Dendritic cell treated with granulocyte-macrophage colony-stimulating factor and Interleukin-4, amounts not matched to agents 40 ng/mL and 50 ng/mL, for 4 days (primary cell): ENCODE measurements around the gene RIMBP2.
"Not testable (repeated sequence)": the region's sequence is repeated elsewhere in the genome, so short reads cannot be mapped to it uniquely, and the experiment has no call there.

Experiments
- H3K27ac Mint-ChIP-seq: one replicate; pipeline ENCODE4 v1.8.0; 2022; ENCODE audit warnings: mild to moderate bottlenecking, mixed read lengths
- H3K27me3 Mint-ChIP-seq: one replicate; pipeline ENCODE4 v1.8.0; 2022; ENCODE audit warnings: mild to moderate bottlenecking, mixed read lengths
- H3K36me3 Mint-ChIP-seq: one replicate; pipeline ENCODE4 v1.8.0; 2022; ENCODE audit warnings: low read depth, mixed read lengths
- H3K4me1 Mint-ChIP-seq: one replicate; pipeline ENCODE4 v1.8.0; 2022; ENCODE audit warnings: low read depth, mixed read lengths
- H3K4me3 Mint-ChIP-seq: one replicate; pipeline ENCODE4 v1.8.0; 2022; ENCODE audit warnings: mild to moderate bottlenecking, moderate library complexity, mixed read lengths
- H3K9me3 Mint-ChIP-seq: one replicate; pipeline ENCODE4 v1.8.0; 2022; ENCODE audit warnings: mixed read lengths
- intact Hi-C: fragments of 100-400 bp; cut with micrococcal nuclease; formaldehyde crosslinking; loops from one replicate; pipeline ENCODE4 v1.15.0; 2022

Gene RIMBP2

GRCh38 chr12:130655010-130655409, 61.1 kb downstream of the RIMBP2 start:
- Mint-ChIP-seq H3K27me3 (no peaks in the 10 kb centered on the region), H3K9me3 (no peaks in the 10 kb centered on the region), H3K4me3 (no peak overlapping the region), H3K36me3 (no peaks in the 10 kb centered on the region), H3K4me1 (no peaks in the 10 kb centered on the region), H3K27ac (no peak overlapping the region)
- intact Hi-C loops = no loop called here

GRCh38 chr12:130651188-130651959, 64.7 kb downstream of the RIMBP2 start:
- no peaks in the 10 kb centered on the region for H3K27me3 Mint-ChIP-seq
- H3K27ac Mint-ChIP-seq = no peak overlapping the region
- H3K9me3 Mint-ChIP-seq = no peaks in the 10 kb centered on the region
- intact Hi-C loops = no loop called here
- no peaks in the 10 kb centered on the region for H3K36me3 Mint-ChIP-seq
- no peak overlapping the region for H3K4me3 Mint-ChIP-seq
- no peaks in the 10 kb centered on the region for H3K4me1 Mint-ChIP-seq

GRCh38 chr12:130650131-130650530, 66.0 kb downstream of the RIMBP2 start:
- Mint-ChIP-seq H3K36me3 (no peaks in the 10 kb centered on the region), H3K27ac (no peak overlapping the region), H3K9me3 (no peaks in the 10 kb centered on the region), H3K27me3 (no peaks in the 10 kb centered on the region), H3K4me1 (no peaks in the 10 kb centered on the region), H3K4me3 (no peak overlapping the region)
- intact Hi-C loops = no loop called here

GRCh38 chr12:130649101-130650045, 66.7 kb downstream of the RIMBP2 start:
- no peak overlapping the region for H3K4me3 Mint-ChIP-seq
- no peaks in the 10 kb centered on the region for H3K36me3 Mint-ChIP-seq
- H3K4me1 Mint-ChIP-seq = no peaks in the 10 kb centered on the region
- intact Hi-C loops = no loop called here
- H3K27me3 Mint-ChIP-seq = no peaks in the 10 kb centered on the region
- H3K9me3 Mint-ChIP-seq = no peaks in the 10 kb centered on the region
- H3K27ac Mint-ChIP-seq = no peak overlapping the region

- no peaks in the 10 kb centered on the region for H3K4me1 Mint-ChIP-seq
- H3K4me3 Mint-ChIP-seq = no peak overlapping the region
- no peak overlapping the region for H3K27ac Mint-ChIP-seq
- no peaks in the 10 kb centered on the region for H3K9me3 Mint-ChIP-seq
- no peaks in the 10 kb centered on the region for H3K36me3 Mint-ChIP-seq
- no peaks in the 10 kb centered on the region for H3K27me3 Mint-ChIP-seq
- intact Hi-C loops = no loop called here
Measured at GRCh38 chr12:130647814-130648213, 68.3 kb downstream of the RIMBP2 start.

- no peak overlapping the region for H3K27ac Mint-ChIP-seq
- no peak overlapping the region for H3K4me3 Mint-ChIP-seq
- no peaks in the 10 kb centered on the region for H3K4me1 Mint-ChIP-seq
- no peaks in the 10 kb centered on the region for H3K27me3 Mint-ChIP-seq
- no peaks in the 10 kb centered on the region for H3K36me3 Mint-ChIP-seq
- H3K9me3 Mint-ChIP-seq = no peaks in the 10 kb centered on the region
- intact Hi-C loops = no loop called here
Measured at GRCh38 chr12:130646716-130647370, 69.3 kb downstream of the RIMBP2 start.

- intact Hi-C loops = not testable (repeated sequence)
Measured at GRCh38 chr12:130646191-130646590, 69.9 kb downstream of the RIMBP2 start.

GRCh38 chr12:130645751-130646150, 70.3 kb downstream of the RIMBP2 start:
- intact Hi-C loops = no loop called here
- Mint-ChIP-seq H3K36me3 (no peaks in the 10 kb centered on the region), H3K4me3 (no peak overlapping the region)

More at GRCh38 chr12:130646191-130646590, 69.9 kb downstream of the RIMBP2 start:
- not testable (repeated sequence) for H3K9me3 Mint-ChIP-seq, H3K4me1 Mint-ChIP-seq, H3K27ac Mint-ChIP-seq, H3K27me3 Mint-ChIP-seq, H3K4me3 Mint-ChIP-seq, H3K36me3 Mint-ChIP-seq

GRCh38 chr12:130644566-130644965, 71.5 kb downstream of the RIMBP2 start:
- Mint-ChIP-seq H3K36me3 (no peaks in the 10 kb centered on the region), H3K4me3 (no peak overlapping the region), H3K4me1 (no peaks in the 10 kb centered on the region), H3K9me3 (no peaks in the 10 kb centered on the region), H3K27me3 (no peaks in the 10 kb centered on the region), H3K27ac (no peak overlapping the region)
- intact Hi-C loops = no loop called here

More at GRCh38 chr12:130645751-130646150, 70.3 kb downstream of the RIMBP2 start:
- no peaks in the 10 kb centered on the region for H3K9me3 Mint-ChIP-seq
- H3K4me1 Mint-ChIP-seq = no peaks in the 10 kb centered on the region
- no peaks in the 10 kb centered on the region for H3K27me3 Mint-ChIP-seq
- no peak overlapping the region for H3K27ac Mint-ChIP-seq

GRCh38 chr12:130644146-130644545, 72.0 kb downstream of the RIMBP2 start:
- Mint-ChIP-seq H3K36me3 (no peaks in the 10 kb centered on the region), H3K4me3 (no peak overlapping the region), H3K9me3 (no peaks in the 10 kb centered on the region), H3K4me1 (no peaks in the 10 kb centered on the region), H3K27ac (no peak overlapping the region), H3K27me3 (no peaks in the 10 kb centered on the region)
- intact Hi-C loops = no loop called here

GRCh38 chr12:130642856-130643255, 73.2 kb downstream of the RIMBP2 start:
- H3K4me3 Mint-ChIP-seq = no peak overlapping the region

GRCh38 chr12:130641533-130642184, 74.4 kb downstream of the RIMBP2 start:
- no peak overlapping the region for H3K4me3 Mint-ChIP-seq
- H3K27ac Mint-ChIP-seq = no peak overlapping the region
- no peaks in the 10 kb centered on the region for H3K36me3 Mint-ChIP-seq
- no peaks in the 10 kb centered on the region for H3K27me3 Mint-ChIP-seq
- intact Hi-C loops = no loop called here
- H3K9me3 Mint-ChIP-seq = no peaks in the 10 kb centered on the region
- no peaks in the 10 kb centered on the region for H3K4me1 Mint-ChIP-seq

More at GRCh38 chr12:130642856-130643255, 73.2 kb downstream of the RIMBP2 start:
- Mint-ChIP-seq H3K4me1 (no peaks in the 10 kb centered on the region), H3K27me3 (no peaks in the 10 kb centered on the region), H3K36me3 (no peaks in the 10 kb centered on the region), H3K9me3 (no peaks in the 10 kb centered on the region), H3K27ac (no peak overlapping the region)
- intact Hi-C loops = no loop called here

GRCh38 chr12:130640901-130641300, 75.2 kb downstream of the RIMBP2 start:
- no peaks in the 10 kb centered on the region for H3K27me3 Mint-ChIP-seq
- intact Hi-C loops = no loop called here
- H3K9me3 Mint-ChIP-seq = no peaks in the 10 kb centered on the region
- no peaks in the 10 kb centered on the region for H3K36me3 Mint-ChIP-seq
- no peak overlapping the region for H3K27ac Mint-ChIP-seq
- no peak overlapping the region for H3K4me3 Mint-ChIP-seq
- H3K4me1 Mint-ChIP-seq = no peaks in the 10 kb centered on the region
